ENCODE data around the gene ADCY2.

The ADCY2 gene

DNA sequence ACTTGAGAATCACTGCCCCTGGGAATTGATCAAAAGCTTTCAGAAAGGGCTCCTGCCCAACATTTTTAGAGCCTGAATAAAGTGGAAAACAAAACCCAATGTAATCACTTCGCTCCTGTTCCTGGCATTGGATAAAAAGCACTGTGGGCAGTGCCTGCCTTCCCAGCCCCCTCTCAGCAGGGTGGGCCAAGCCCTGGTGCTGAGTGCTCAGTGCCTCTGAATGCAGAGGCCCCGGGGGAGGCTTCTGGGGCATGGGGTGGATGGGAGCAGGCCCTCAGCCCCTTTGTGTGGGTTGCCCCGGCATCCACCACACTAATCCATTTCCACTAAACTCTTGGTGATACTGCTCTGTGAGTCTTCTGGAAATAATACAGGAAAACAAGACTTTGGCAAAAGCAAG, 399.4 kb downstream of the ADCY2 start:
- no peak for DNase-seq

GRCh38 chr5:7801891-7802614, 406.1 kb downstream of the ADCY2 start:
- no peak for DNase-seq

- DNase-seq: no peak
Observed at GRCh38 chr5:7802855-7803254, 406.9 kb downstream of the ADCY2 start.

GRCh38 chr5:7803937-7804336, 408.0 kb downstream of the ADCY2 start:
- no peak for DNase-seq

GRCh38 chr5:7805379-7805778, 409.4 kb downstream of the ADCY2 start:
- peak in 1 of 2 experiments; percentile 2 for DNase-seq

DNA sequence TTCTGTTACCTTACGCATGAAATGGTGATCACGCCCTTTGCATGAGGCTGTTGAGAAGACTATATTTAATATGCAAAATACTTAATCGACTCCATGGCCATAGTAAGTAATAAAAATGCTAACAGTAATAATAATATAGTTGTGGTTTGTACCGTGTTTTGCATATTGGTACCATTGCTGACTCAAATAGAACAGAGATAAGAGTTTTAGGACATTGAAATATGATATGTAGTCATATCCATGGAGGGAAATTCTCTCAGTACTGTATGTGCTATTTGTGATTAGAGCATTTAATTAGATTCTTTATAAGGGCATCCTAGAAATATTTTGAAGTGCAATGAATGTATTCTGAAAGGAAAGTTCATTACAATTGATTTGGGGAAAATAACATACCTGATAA, 413.1 kb downstream of the ADCY2 start:
- no peak for DNase-seq

DNA sequence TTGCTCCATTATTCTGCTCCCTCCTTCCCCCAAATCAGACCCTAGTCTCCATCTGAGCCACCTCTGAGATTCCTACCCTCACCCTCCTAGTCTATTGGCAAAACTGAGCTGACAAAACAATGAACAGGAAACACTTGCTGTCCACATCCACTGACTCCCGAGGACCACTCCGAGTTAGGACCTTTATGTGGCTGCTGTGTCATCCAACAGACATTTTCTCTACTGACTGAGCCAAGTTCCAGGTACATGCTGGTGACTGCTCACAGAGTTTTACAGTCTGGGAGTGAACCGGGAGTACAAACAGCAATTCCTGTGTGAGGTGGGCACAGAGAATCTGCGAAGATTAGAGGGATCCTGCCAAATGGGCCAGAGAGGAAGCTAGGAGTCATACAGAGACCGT, 415.8 kb downstream of the ADCY2 start:
- DNase-seq: no peak

- DNase-seq: no peak
Observed at GRCh38 chr5:7813007-7813406, 417.1 kb downstream of the ADCY2 start.

GRCh38 chr5:7813576-7813975, 417.6 kb downstream of the ADCY2 start:
- DNase-seq: no peak

GRCh38 chr5:7814816-7815215, 418.9 kb downstream of the ADCY2 start:
- DNase-seq: no peak

DNA sequence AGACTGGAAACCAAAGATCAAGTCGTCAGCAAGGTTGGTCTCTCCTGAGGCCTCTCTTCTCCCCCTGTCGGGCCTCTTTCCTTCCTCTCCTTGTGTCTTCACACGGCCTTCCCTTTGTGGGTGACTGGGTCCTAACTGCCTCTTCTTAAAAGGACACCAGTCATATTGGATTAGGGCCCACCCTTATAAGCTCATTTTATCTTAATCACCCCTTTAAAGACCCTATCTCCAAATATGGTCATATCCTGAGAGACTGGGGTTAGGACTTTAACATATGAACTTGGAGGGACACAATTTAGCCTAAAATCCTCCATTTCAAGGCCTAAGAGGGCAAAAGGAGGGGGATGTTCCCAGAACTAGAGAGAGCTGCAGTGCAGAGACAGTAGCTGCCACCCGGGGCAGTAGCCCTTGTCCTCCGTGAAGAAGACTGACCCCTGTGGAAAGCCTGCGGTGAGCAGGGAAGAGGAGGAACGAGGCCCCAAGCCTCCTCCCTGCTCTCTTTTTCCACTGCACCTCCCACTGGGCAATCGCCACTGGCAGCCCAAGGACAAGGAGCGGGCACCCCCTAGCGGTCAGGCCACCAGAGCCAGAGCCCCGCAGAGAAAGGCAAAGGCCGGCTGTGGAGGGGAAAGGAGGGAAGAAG, 420.1 kb downstream of the ADCY2 start:
- peak; percentile 52 to 53 for DNase-seq

- DNase-seq: no peak
Observed at GRCh38 chr5:7816535-7816901, 420.6 kb downstream of the ADCY2 start.

DNA sequence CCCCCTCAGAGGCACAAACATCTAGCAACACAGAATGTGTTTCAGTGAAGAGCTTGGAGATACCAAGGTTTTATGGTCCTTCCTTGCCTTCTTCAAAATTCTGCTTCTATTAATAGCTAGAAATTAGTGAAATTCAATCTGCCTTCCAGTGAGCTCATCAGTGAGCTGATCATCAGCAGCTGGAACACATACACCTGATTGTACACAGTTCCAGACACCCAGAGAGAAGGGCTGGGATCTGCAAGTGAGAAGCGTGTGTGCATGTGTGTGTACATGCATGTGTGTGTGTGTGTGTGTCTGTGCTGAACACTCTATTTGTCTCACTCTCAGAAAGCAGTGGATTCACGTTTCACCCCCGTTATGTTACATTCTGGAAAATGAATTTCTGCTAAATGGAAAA, 426.5 kb downstream of the ADCY2 start:
- no peak for DNase-seq

GRCh38 chr5:7823594-7823993, 427.7 kb downstream of the ADCY2 start:
- DNase-seq: no peak

DNA sequence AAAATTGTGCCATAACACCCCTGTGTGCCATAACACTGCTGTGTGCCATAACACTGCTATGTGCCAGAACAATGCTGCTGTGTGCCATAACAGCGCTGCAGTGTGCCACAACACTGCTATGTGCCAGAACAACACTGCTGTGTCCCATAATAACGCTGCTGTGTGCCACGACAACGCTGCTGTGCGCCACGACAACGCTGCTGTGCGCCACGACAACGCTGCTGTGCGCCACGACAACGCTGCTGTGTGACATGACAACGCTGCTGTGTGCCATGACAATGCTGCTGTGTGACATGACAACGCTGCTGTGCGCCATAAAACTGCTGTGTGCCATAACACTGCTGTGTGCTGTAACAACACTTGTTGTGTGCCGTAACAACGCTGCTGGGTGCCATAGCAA, 429.1 kb downstream of the ADCY2 start:
- no peak for DNase-seq

- no peak for DNase-seq
Observed at GRCh38 chr5:7825630-7826029, 429.7 kb downstream of the ADCY2 start.

DNA sequence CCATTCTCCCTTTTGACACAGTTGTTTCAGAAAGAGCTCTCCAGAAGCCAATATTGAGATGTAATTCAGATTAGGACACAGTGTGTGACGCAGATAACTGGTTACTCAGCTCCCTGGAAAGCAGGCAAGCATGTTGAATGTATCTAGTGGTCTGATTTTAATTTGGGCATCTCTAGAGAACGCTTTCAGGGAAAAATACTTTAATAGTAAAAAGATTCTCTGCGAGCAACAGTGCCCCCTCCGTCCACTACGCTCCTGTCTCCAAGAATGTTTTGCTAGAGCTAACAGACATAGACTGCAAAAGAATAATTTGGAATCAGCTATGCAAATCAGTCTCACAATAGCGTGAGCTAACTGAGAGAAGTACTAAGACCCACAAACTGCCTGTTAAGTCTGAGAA, 431.7 kb downstream of the ADCY2 start:
- DNase-seq: no peak

DNA sequence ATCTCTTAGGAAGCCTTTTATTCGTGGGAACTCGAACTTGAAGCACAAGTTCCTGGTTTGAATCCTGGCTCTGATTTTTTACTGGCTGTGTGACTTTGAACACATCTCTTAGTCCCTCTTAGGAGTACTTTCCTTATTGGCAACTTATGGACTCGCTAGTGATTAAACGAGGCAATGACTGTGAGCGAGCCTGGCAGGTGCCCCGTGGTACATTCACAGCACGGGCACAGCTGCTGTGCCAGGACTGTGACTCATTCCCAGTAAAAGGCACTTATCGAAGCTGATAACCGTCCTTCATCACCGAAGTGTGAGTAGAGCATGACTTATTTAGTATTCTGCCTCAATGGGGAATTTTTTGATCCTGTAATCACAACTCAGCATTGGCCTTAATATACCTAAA, 432.3 kb downstream of the ADCY2 start:
- DNase-seq: peak in 1 of 2 experiments; percentile 15

- DNase-seq: no peak
Observed at GRCh38 chr5:7834982-7835381, 439.0 kb downstream of the ADCY2 start.

DNA sequence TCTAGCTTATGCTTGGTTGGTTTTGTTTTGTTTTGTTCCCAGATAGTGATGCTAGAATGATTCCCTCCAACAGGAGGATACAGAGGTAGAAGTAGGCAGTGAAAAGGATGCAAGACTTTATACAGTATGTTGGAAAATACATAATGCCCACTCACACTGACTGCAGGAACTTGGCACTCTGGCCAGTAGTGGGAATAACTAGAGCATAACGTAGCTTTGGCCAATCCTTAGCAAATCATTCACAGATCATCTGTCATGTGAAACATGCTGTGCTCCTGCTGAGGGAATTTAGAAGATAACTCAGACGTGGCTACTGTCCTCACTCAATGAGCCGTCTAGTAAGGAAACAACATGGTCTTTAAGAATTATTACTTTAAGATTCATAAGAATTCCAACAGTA, 441.5 kb downstream of the ADCY2 start:
- no peak for DNase-seq

- no peak for DNase-seq
Observed at GRCh38 chr5:7842531-7842930, 446.6 kb downstream of the ADCY2 start.

GRCh38 chr5:7844901-7845300, 449.0 kb downstream of the ADCY2 start:
- DNase-seq: no peak

GRCh38 chr5:7845557-7845956, 449.6 kb downstream of the ADCY2 start:
- no peak for DNase-seq

DNA sequence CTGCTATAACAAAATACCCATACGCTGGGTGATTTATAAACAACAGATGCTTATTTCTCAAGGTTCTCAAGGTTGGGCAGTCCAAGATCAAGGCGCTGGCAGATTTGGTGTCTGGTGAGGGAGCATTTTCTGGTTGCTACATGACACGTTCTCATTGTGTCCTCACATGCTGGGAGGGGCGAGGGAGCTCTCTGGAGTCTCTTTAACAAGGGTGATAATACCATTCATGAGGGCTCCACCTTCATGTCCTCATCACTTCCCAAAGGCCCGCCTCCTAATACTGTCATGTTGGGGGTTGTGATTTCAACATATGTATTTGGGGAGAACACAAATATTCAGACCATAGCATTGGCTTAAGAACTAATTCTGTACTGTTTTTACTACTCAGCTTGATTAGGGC, 450.4 kb downstream of the ADCY2 start:
- no peak for DNase-seq

- DNase-seq: no peak
Observed at GRCh38 chr5:7848296-7848695, 452.4 kb downstream of the ADCY2 start.
